Measurements from ENCODE around the gene CDK14. TPM values are rescaled to one million over a fixed set of nuclear protein-coding genes. Genes with fewer than 3 reads are reported as not detected.
A peak's percentile ranks its signal among the peaks of the same experiment; 100 is the strongest.

The CDK14 gene
- total and polyA plus RNA-seq, 10 of the 15 experiments (the other 5 are each of a cell fraction or from before 2014, with no cell fraction given), result 6.5 to 61.3 (median 24.2) TPM

- no peaks in the 10 kb centered on the region; the same call in 1 of the 3 replicates for H3K9me3 ChIP-seq (replicated peaks; ENCODE audit: control insufficient read depth, insufficient read depth, low read length)
- H3K4me3 ChIP-seq, result no peak overlapping the region
- H3K4me1 ChIP-seq (ENCODE audit: control insufficient read depth, insufficient read depth, low read length), result 0 out of 2 replicates have a peak, but pooled peaks cover 4% of the 10 kb centered on the region
- intact Hi-C loops (cut with micrococcal nuclease; ENCODE audit: unreplicated experiment), result loop anchor here (2.0 to 5.0 kb wide), 2 partner anchors 91 to 109 kb away; no protein-coding TSS in a partner anchor
- peak overlapping the region; percentile 16; the same call in 1 of the 2 replicates for H3K27ac ChIP-seq (ENCODE audit: control insufficient read depth, insufficient read depth)
- ChIA-PET SMC1A (ENCODE audit: uncharacterized antibody, unreplicated experiment) (interaction anchor here (0.8 to 4.2 kb wide), 20 partner anchors 8 to 216 kb away, joined by 3 to 20 read pairs (median 4); no protein-coding TSS in a partner anchor), CTCF (interaction anchor here (0.8 to 2.0 kb wide), 5 partner anchors 25 to 116 kb away, joined by 3 to 13 read pairs (median 3); no protein-coding TSS in a partner anchor), RAD21 (ENCODE audit: unreplicated experiment) (interaction anchor here (0.6 to 2.6 kb wide), 6 partner anchors 35 to 108 kb away, joined by 3 to 16 read pairs (median 6); no protein-coding TSS in a partner anchor), POLR2A (no interaction called here)
- H3K4me2 ChIP-seq (ENCODE audit: control insufficient read depth, insufficient read depth), result no peak overlapping the region
- ATAC-seq (peak; percentile 9), FAIRE-seq (peak; percentile 18), DNase-seq (ENCODE audit: low read depth, low spot score) (no peak)
- no peaks in the 10 kb centered on the region for H3K79me2 ChIP-seq (ENCODE audit: control insufficient read depth, insufficient read depth, low read length)
- no peak overlapping the region for H3K9ac ChIP-seq (ENCODE audit: control insufficient read depth, insufficient read depth, low read length)
- no peaks in the 10 kb centered on the region for H4K20me1 ChIP-seq (ENCODE audit: control insufficient read depth, insufficient read depth)
- in situ Hi-C loops (cut with MboI), result no loop called here
- BruUV-seq (replicated peaks), result no TSS peak
- H3K27me3 ChIP-seq (replicated peaks in 1 of 2; ENCODE audit: control insufficient read depth in 2 of 2, insufficient read depth in 2 of 2, low read length in 1 of 2), result no peaks in the 10 kb centered on the region
- no peak overlapping the region for H2AFZ ChIP-seq (ENCODE audit: control insufficient read depth, low read depth, low read length)
- WGBS (ENCODE audit: insufficient coverage, insufficient replicate concordance, low lambda C conversion rate, missing lambda C conversion rate), result 94% methylated on average over 2 of the region's 2 CpGs
- no peaks in the 10 kb centered on the region for H3K36me3 ChIP-seq (ENCODE audit: control insufficient read depth in 2 of 2, insufficient read depth in 2 of 2, low read length in 1 of 2)
- no peak for TF ChIP-seq NFYA (IDR thresholded peaks at IDR 0.05; ENCODE audit: borderline replicate concordance, low read depth, low read length)
- TF ChIP-seq ZNF207 (IDR thresholded peaks at IDR 0.05; ENCODE audit: borderline replicate concordance), result no peak
- no peak for TF ChIP-seq NR2C1 (IDR thresholded peaks at IDR 0.05)
- TF ChIP-seq MYB (IDR thresholded peaks at IDR 0.05; ENCODE audit: borderline replicate concordance, low read depth, low read length), result no peak
- TF ChIP-seq MEF2B (IDR thresholded peaks at IDR 0.05; ENCODE audit: partially characterized antibody, poor library complexity, severe bottlenecking), result no peak
- TF ChIP-seq E4F1 (IDR thresholded peaks at IDR 0.05; ENCODE audit: borderline replicate concordance, partially characterized antibody), result no peak
- TF ChIP-seq PKNOX1 (IDR thresholded peaks at IDR 0.05), result no peak
- no peak for TF ChIP-seq CEBPB (IDR thresholded peaks at IDR 0.05; ENCODE audit: borderline replicate concordance in 1 of 2, low read depth in 2 of 2, low read length in 2 of 2)
- no peak for TF ChIP-seq PBX3 (IDR thresholded peaks at IDR 0.05; ENCODE audit: insufficient replicate concordance, low read depth, low read length)
- no peak for TF ChIP-seq ETV6 (conservative IDR thresholded peaks at IDR 0.05 in 1 of 2, IDR thresholded peaks at IDR 0.05 in 1 of 2; ENCODE audit: borderline replicate concordance in 1 of 2, low read depth in 1 of 2)
- no peak for TF ChIP-seq KAT2A (conservative IDR thresholded peaks at IDR 0.05; ENCODE audit: control insufficient read depth, low read depth, low read length)
- TF ChIP-seq SUZ12 (IDR thresholded peaks at IDR 0.05; ENCODE audit: unreplicated experiment), result no peak
- TF ChIP-seq ESRRA (IDR thresholded peaks at IDR 0.05; ENCODE audit: low read length), result no peak
These were observed 221.7 kb downstream of the CDK14 start for GRCh38 chr7:90817846-90818245.

Data from GM12878 (cell line).